Endothelial cell of hepatic sinusoid (primary cell): ENCODE results near the gene PRELP.
"Not testable (repeated sequence)": the region's sequence is repeated elsewhere in the genome, so short reads cannot be mapped to it uniquely, and the experiment has no call there.

Experiments used
- in situ Hi-C: cut with HindIII; loops from 2 replicates; pipeline ENCODE4 v1.10.0; 2017; ENCODE audit warnings: low sequenced_read_pairs

Gene PRELP

GRCh38 chr1:203503836-203504235 lies 28.2 kb downstream of the PRELP start:
- in situ Hi-C loops, result no loop called here

- in situ Hi-C loops, result loop anchor here (5.0 kb wide), 4 partner anchors 43 to 198 kb away; no protein-coding TSS in a partner anchor
These were observed 29.0 kb downstream of the PRELP start for GRCh38 chr1:203504400-203505250.

GRCh38 chr1:203505526-203506204 lies 30.1 kb downstream of the PRELP start:
- in situ Hi-C loops, result loop anchor here (5.0 kb wide), 4 partner anchors 42 to 197 kb away; no protein-coding TSS in a partner anchor

GRCh38 chr1:203506858-203507626 lies 31.4 kb downstream of the PRELP start:
- in situ Hi-C loops, result loop anchor here (5.0 kb wide), 4 partner anchors 40 to 195 kb away; no protein-coding TSS in a partner anchor

GRCh38 chr1:203507759-203508158 lies 32.2 kb downstream of the PRELP start:
- in situ Hi-C loops, result loop anchor here (5.0 kb wide), 4 partner anchors 40 to 195 kb away; no protein-coding TSS in a partner anchor

GRCh38 chr1:203508463-203509073 lies 33.0 kb downstream of the PRELP start:
- in situ Hi-C loops, result loop anchor here (5.0 kb wide), 4 partner anchors 39 to 194 kb away; no protein-coding TSS in a partner anchor

GRCh38 chr1:203509135-203509534 lies 33.5 kb downstream of the PRELP start:
- in situ Hi-C loops, result loop anchor here (5.0 kb wide), 4 partner anchors 38 to 193 kb away; no protein-coding TSS in a partner anchor

- in situ Hi-C loops, result no loop called here
These were observed 35.9 kb downstream of the PRELP start for GRCh38 chr1:203511513-203511912.

GRCh38 chr1:203511930-203512329 lies 36.3 kb downstream of the PRELP start:
- in situ Hi-C loops, result no loop called here

- in situ Hi-C loops, result no loop called here
These were observed 36.9 kb downstream of the PRELP start for GRCh38 chr1:203512517-203512847.

- in situ Hi-C loops, result no loop called here
These were observed 37.4 kb downstream of the PRELP start for GRCh38 chr1:203512848-203513584.

- in situ Hi-C loops, result no loop called here
These were observed 38.0 kb downstream of the PRELP start for GRCh38 chr1:203513585-203514031.

- in situ Hi-C loops, result no loop called here
These were observed 40.6 kb downstream of the PRELP start for GRCh38 chr1:203516184-203516583.

GRCh38 chr1:203516906-203517305 lies 41.3 kb downstream of the PRELP start:
- in situ Hi-C loops, result no loop called here

GRCh38 chr1:203517426-203518110 lies 42.0 kb downstream of the PRELP start:
- in situ Hi-C loops, result no loop called here

- in situ Hi-C loops, result not testable (repeated sequence)
These were observed 42.5 kb downstream of the PRELP start for GRCh38 chr1:203518139-203518538.

- in situ Hi-C loops, result no loop called here
These were observed 42.9 kb downstream of the PRELP start for GRCh38 chr1:203518541-203518940.

GRCh38 chr1:203519053-203519840 lies 43.6 kb downstream of the PRELP start:
- in situ Hi-C loops, result no loop called here
